GM12878 (cell line): Measurements from ENCODE around the gene ARHGAP45. TPM values are rescaled to one million over a fixed set of nuclear protein-coding genes. Genes with fewer than 3 reads are reported as not detected.

Experiments
- ATAC-seq: fragments of 200-7000 bp; cut with Tn5 transposase; 3 replicates; pipeline ENCODE4 v1.9.1; 2020; ENCODE audit warnings: mild to moderate bottlenecking, moderate library complexity
- BruUV-seq: library from RNA; stranded (reverse); fragments of 400-500 nt; replicated peaks from 2 replicates; lab custom pipeline; 2021; lab: Mats Ljungman, UMichigan
- CTCF ChIA-PET: fragments of 300-600 bp; sonication (Branson Sonifier 250); formaldehyde crosslinking; extraction: SDS; loops from one replicate; lab custom pipeline; 2021; ENCODE audit warnings: inconsistent platforms; lab: Yijun Ruan, JAX
- POLR2A ChIA-PET: fragments of 350-600 bp; formaldehyde crosslinking; extraction: SDS; loops from one replicate; lab custom pipeline; 2021; ENCODE audit warnings: inconsistent platforms; lab: Charles Lee
- RAD21 ChIA-PET: fragments of 300-600 bp; sonication (Branson Sonifier 250); formaldehyde crosslinking; loops from one replicate; lab custom pipeline; 2023; ENCODE audit warnings: antibody characterized with exemption; ENCODE audit not compliant: unreplicated experiment; lab: Charles Lee
- SMC1A ChIA-PET: fragments of 300-600 bp; sonication (Branson Sonifier 250); formaldehyde crosslinking; loops from one replicate; lab custom pipeline; 2023; ENCODE audit not compliant: unreplicated experiment, uncharacterized antibody; lab: Charles Lee
- DNase-seq: peaks from one replicate; pipeline ENCODE4 v3.0.0-alpha.2; 2011; ENCODE audit warnings: low read depth, low spot score
- FAIRE-seq: peaks from 3 replicates; lab custom pipeline; 2011; peaks lifted over from hg19 to GRCh38; lab: Jason Lieb, UNC
- H2AFZ ChIP-seq: 2 replicates; pipeline ENCODE4 v1.6.0; 2011; ENCODE audit warnings: low read depth, low read length, control low read depth; ENCODE audit not compliant: control insufficient read depth
- H3K27ac ChIP-seq: 2 replicates; pipeline ENCODE4 v1.5.1; 2011; ENCODE audit warnings: control low read depth; ENCODE audit not compliant: control insufficient read depth, insufficient read depth
- H3K27me3 ChIP-seq, 2 experiments: replicated peaks in 1 of 2; 2 replicates each; pipeline versions ENCODE4 v1.6.0 to v1.6.1; 2011; ENCODE audit warnings: low read length in 1 of 2; ENCODE audit not compliant: control insufficient read depth in 2 of 2, insufficient read depth in 2 of 2
- H3K36me3 ChIP-seq, 2 experiments: 2 replicates each; pipeline ENCODE4 v1.5.1; 2011; ENCODE audit warnings: low read length in 1 of 2; ENCODE audit not compliant: control insufficient read depth in 2 of 2, insufficient read depth in 2 of 2
- H3K4me1 ChIP-seq: 2 replicates; pipeline ENCODE4 v1.6.1; 2011; ENCODE audit warnings: mild to moderate bottlenecking, low read length, moderate library complexity, mixed read lengths; ENCODE audit not compliant: control insufficient read depth, insufficient read depth
- H3K4me2 ChIP-seq: 2 replicates; pipeline ENCODE4 v1.6.0; 2011; ENCODE audit warnings: control low read depth; ENCODE audit not compliant: control insufficient read depth, insufficient read depth
- H3K4me3 ChIP-seq: fragments of 200-600 bp; sonication (generic); 2 replicates; pipeline ENCODE4 v1.5.1; 2016
- H3K79me2 ChIP-seq: 2 replicates; pipeline ENCODE4 v1.6.0; 2011; ENCODE audit warnings: low read length; ENCODE audit not compliant: control insufficient read depth, insufficient read depth
- H3K9ac ChIP-seq: 2 replicates; pipeline ENCODE4 v1.8.0; 2011; ENCODE audit warnings: low read length, control low read depth, mixed read lengths; ENCODE audit not compliant: control insufficient read depth, insufficient read depth
- H3K9me3 ChIP-seq: replicated peaks from 3 replicates; pipeline ENCODE4 v1.5.1; 2011; ENCODE audit warnings: mild to moderate bottlenecking, low read length; ENCODE audit not compliant: control insufficient read depth, insufficient read depth
- H4K20me1 ChIP-seq: 2 replicates; pipeline ENCODE4 v1.6.0; 2011; ENCODE audit not compliant: control insufficient read depth, insufficient read depth
- ATF7 ChIP-seq: fragments of 450-650 bp; IDR thresholded peaks from 2 replicates; pipeline ENCODE4 v1.6.1; 2016; ENCODE audit warnings: low read depth, mild to moderate bottlenecking
- CBFB ChIP-seq: IDR thresholded peaks from 2 replicates; pipeline ENCODE4 v1.6.1; 2016; ENCODE audit warnings: antibody characterized with exemption, low read depth
- MEF2B ChIP-seq: fragments of 450-650 bp; IDR thresholded peaks from 2 replicates; pipeline ENCODE4 v1.6.1; 2018; ENCODE audit warnings: mild to moderate bottlenecking, moderate library complexity; ENCODE audit not compliant: partially characterized antibody, poor library complexity, severe bottlenecking
- NBN ChIP-seq: fragments of 450-650 bp; IDR thresholded peaks from 2 replicates; pipeline ENCODE4 v1.6.1; 2016
- POLR2A ChIP-seq: IDR thresholded peaks from 2 replicates; pipeline ENCODE4 v1.6.1; 2011; ENCODE audit warnings: low read depth, mild to moderate bottlenecking, low read length
- whole genome bisulfite sequencing: methylation state at CpG from one replicate; pipeline ENCODE4 v1.1.6; 2016; ENCODE audit warnings: low lambda C conversion rate; ENCODE audit not compliant: insufficient replicate concordance, insufficient coverage; ENCODE audit errors: missing lambda C conversion rate; 5-methylcytosine and 5-hydroxymethylcytosine counted together
- in situ Hi-C: fragments of 300-500 bp; cut with MboI; formaldehyde crosslinking; loops from 9 replicates; pipeline ENCODE4 v1.14.3; 2018; ENCODE audit warnings: mixed read lengths
- intact Hi-C: fragments of 100-400 bp; cut with micrococcal nuclease; formaldehyde crosslinking; loops from one replicate; pipeline ENCODE4 v1.14.2; 2022; ENCODE audit not compliant: unreplicated experiment
- polyA plus RNA-seq, 11 experiments: library from polyadenylated mRNA; depleted of rRNA in 4 of 11; unstranded in 6 of 11; stranded (reverse) in 5 of 11; fragments of >200 nt; fragmentation: Nextera tagmentation in 4 of 11; fragmentation: Illumina TruSeq in 1 of 11; extraction: Ambion mirVana in 4 of 11; extraction: Trizol in 1 of 11; gene quantifications; 1 replicate in 1 of 11; 2 replicates in 10 of 11; pipeline versions ENCODE4 v1.2.1 to v1.2.3, GENCODE V29; 2011 to 2016; ENCODE audit warnings: inconsistent platforms in 2 of 11, missing spikeins in 2 of 11, low read depth in 1 of 11
- total RNA-seq, 4 experiments: library from RNA; depleted of rRNA in 3 of 4; stranded (reverse); fragments of >200 nt in 3 of 4; fragmentation: Illumina TruSeq in 1 of 4; extraction: Trizol in 1 of 4; gene quantifications; 2 replicates each; pipeline versions ENCODE4 v1.2.1 to v1.2.3, GENCODE V29; 2013 to 2021
- TF ChIP-seq, protein P1 (sequence below): IDR thresholded peaks from 2 replicates; pipeline ENCODE4 v1.6.1; 2011; ENCODE audit warnings: borderline replicate concordance, low read depth, mild to moderate bottlenecking, moderate library complexity, low read length; ENCODE audit not compliant: insufficient read depth, poor library complexity, severe bottlenecking
- TF ChIP-seq, protein P2 (sequence below): IDR thresholded peaks from 2 replicates; pipeline ENCODE4 v1.6.1; 2011; ENCODE audit warnings: mild to moderate bottlenecking, low read depth, low read length, moderate library complexity; ENCODE audit not compliant: insufficient replicate concordance
- TF ChIP-seq, protein P3 (sequence below): fragments of 450-650 bp; IDR thresholded peaks from 2 replicates; pipeline ENCODE4 v1.6.1; 2017; ENCODE audit warnings: low read depth, mild to moderate bottlenecking, moderate library complexity
- TF ChIP-seq, protein P4 (sequence below): fragments of 450-650 bp; IDR thresholded peaks from 2 replicates; pipeline ENCODE4 v1.6.1; 2017; ENCODE audit warnings: mild to moderate bottlenecking
- TF ChIP-seq, protein P5 (sequence below): fragments of 450-650 bp; IDR thresholded peaks from 2 replicates; pipeline ENCODE4 v1.6.1; 2016; ENCODE audit warnings: mild to moderate bottlenecking, moderate library complexity, borderline replicate concordance

The ARHGAP45 gene
- total and polyA plus RNA-seq, 10 of the 15 experiments (the other 5 are each of a cell fraction or from before 2014, with no cell fraction given) = 1.4 to 151 (median 59.9) TPM

DNA sequence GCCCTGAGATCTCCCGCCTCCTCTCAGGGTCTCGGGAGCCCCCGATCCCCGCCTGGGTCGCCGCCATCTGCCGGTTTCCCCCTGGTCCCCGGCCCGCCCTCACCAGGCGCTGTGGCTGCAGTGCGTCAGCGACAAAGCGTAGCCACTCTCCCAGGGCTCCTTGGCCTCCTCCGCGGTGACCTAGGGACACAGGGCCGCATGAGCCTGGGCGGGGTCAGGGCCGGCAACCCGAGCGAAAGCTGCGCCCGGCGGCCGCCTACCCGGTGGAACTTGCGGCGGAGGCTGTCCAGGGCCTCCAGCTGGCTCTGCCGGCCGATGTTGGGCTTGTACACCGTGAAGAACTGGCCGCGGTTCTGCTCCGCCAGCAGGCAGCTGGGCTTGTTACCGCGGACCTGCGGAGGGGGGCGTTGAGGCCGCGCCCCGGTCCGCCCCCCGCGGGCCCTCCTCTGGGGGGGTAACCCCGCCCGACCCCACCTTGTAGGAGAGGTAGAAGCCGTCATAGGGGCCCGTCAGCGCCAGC is 42.1 kb downstream of the ARHGAP45 start:
- FAIRE-seq (no peak), ATAC-seq (no peak)
- in situ Hi-C loops (loop anchor here (5.0 kb wide), 1 partner anchor 93 kb away; no protein-coding TSS in a partner anchor), intact Hi-C loops (no loop called here)
- H3K27me3 ChIP-seq = no peaks in the 10 kb centered on the region
- no peak overlapping the region for H3K4me3 ChIP-seq
- peaks cover 9% of the 10 kb centered on the region for H3K79me2 ChIP-seq
- 84% methylated on average over 10 of the region's 48 CpGs for WGBS
- ChIA-PET CTCF (no interaction called here), SMC1A (no interaction called here), POLR2A (no interaction called here), RAD21 (no interaction called here)
- no peak overlapping the region for H3K9ac ChIP-seq
- no TSS peak for BruUV-seq
- no peaks in the 10 kb centered on the region; the same call in 1 of the 2 replicates for H4K20me1 ChIP-seq
- H3K4me1 ChIP-seq = peaks cover 6% of the 10 kb centered on the region; the same call in 1 of the 2 replicates
- H3K27ac ChIP-seq = no peak overlapping the region
- peaks cover 0 to 18% of the 10 kb centered on the region in 2 experiments; a peak in 3 of 4 replicates for H3K36me3 ChIP-seq
- H2AFZ ChIP-seq = no peak overlapping the region
- TF ChIP-seq NBN (no peak), ATF7 (no peak), CBFB (no peak), POLR2A (peak; percentile 50; the same call in 1 of the 2 replicates), MEF2B (no peak)
- TF ChIP-seq, protein P1, sequence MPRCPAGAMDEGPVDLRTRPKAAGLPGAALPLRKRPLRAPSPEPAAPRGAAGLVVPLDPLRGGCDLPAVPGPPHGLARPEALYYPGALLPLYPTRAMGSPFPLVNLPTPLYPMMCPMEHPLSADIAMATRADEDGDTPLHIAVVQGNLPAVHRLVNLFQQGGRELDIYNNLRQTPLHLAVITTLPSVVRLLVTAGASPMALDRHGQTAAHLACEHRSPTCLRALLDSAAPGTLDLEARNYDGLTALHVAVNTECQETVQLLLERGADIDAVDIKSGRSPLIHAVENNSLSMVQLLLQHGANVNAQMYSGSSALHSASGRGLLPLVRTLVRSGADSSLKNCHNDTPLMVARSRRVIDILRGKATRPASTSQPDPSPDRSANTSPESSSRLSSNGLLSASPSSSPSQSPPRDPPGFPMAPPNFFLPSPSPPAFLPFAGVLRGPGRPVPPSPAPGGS = no peak
- TF ChIP-seq, protein P2, sequence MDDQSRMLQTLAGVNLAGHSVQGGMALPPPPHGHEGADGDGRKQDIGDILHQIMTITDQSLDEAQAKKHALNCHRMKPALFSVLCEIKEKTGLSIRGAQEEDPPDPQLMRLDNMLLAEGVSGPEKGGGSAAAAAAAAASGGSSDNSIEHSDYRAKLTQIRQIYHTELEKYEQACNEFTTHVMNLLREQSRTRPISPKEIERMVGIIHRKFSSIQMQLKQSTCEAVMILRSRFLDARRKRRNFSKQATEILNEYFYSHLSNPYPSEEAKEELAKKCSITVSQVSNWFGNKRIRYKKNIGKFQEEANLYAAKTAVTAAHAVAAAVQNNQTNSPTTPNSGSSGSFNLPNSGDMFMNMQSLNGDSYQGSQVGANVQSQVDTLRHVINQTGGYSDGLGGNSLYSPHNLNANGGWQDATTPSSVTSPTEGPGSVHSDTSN = no peak
- TF ChIP-seq, protein P3, sequence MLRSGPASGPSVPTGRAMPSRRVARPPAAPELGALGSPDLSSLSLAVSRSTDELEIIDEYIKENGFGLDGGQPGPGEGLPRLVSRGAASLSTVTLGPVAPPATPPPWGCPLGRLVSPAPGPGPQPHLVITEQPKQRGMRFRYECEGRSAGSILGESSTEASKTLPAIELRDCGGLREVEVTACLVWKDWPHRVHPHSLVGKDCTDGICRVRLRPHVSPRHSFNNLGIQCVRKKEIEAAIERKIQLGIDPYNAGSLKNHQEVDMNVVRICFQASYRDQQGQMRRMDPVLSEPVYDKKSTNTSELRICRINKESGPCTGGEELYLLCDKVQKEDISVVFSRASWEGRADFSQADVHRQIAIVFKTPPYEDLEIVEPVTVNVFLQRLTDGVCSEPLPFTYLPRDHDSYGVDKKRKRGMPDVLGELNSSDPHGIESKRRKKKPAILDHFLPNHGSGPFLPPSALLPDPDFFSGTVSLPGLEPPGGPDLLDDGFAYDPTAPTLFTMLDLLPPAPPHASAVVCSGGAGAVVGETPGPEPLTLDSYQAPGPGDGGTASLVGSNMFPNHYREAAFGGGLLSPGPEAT = no peak
- TF ChIP-seq, protein P4, sequence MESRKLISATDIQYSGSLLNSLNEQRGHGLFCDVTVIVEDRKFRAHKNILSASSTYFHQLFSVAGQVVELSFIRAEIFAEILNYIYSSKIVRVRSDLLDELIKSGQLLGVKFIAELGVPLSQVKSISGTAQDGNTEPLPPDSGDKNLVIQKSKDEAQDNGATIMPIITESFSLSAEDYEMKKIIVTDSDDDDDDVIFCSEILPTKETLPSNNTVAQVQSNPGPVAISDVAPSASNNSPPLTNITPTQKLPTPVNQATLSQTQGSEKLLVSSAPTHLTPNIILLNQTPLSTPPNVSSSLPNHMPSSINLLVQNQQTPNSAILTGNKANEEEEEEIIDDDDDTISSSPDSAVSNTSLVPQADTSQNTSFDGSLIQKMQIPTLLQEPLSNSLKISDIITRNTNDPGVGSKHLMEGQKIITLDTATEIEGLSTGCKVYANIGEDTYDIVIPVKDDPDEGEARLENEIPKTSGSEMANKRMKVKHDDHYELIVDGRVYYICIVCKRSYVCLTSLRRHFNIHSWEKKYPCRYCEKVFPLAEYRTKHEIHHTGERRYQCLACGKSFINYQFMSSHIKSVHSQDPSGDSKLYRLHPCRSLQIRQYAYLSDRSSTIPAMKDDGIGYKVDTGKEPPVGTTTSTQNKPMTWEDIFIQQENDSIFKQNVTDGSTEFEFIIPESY = peak; percentile 90
- TF ChIP-seq, protein P5, sequence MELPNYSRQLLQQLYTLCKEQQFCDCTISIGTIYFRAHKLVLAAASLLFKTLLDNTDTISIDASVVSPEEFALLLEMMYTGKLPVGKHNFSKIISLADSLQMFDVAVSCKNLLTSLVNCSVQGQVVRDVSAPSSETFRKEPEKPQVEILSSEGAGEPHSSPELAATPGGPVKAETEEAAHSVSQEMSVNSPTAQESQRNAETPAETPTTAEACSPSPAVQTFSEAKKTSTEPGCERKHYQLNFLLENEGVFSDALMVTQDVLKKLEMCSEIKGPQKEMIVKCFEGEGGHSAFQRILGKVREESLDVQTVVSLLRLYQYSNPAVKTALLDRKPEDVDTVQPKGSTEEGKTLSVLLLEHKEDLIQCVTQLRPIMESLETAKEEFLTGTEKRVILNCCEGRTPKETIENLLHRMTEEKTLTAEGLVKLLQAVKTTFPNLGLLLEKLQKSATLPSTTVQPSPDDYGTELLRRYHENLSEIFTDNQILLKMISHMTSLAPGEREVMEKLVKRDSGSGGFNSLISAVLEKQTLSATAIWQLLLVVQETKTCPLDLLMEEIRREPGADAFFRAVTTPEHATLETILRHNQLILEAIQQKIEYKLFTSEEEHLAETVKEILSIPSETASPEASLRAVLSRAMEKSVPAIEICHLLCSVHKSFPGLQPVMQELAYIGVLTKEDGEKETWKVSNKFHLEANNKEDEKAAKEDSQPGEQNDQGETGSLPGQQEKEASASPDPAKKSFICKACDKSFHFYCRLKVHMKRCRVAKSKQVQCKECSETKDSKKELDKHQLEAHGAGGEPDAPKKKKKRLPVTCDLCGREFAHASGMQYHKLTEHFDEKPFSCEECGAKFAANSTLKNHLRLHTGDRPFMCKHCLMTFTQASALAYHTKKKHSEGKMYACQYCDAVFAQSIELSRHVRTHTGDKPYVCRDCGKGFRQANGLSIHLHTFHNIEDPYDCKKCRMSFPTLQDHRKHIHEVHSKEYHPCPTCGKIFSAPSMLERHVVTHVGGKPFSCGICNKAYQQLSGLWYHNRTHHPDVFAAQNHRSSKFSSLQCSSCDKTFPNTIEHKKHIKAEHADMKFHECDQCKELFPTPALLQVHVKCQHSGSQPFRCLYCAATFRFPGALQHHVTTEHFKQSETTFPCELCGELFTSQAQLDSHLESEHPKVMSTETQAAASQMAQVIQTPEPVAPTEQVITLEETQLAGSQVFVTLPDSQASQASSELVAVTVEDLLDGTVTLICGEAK = no peak
- TF ChIP-seq, all 136 proteins: peak for 2
- no peak for DNase-seq
- H3K4me2 ChIP-seq = no peak overlapping the region
- H3K9me3 ChIP-seq = no peaks in the 10 kb centered on the region
